ENCODE measurements around the gene LACTB.

GRCh38 chr15:63181648-63182047 is 60.0 kb downstream of the LACTB start:
- TF ChIP-seq HNF4A (CRISPR knock-in tag; IDR thresholded peaks at IDR 0.05) (no peak), PHF20 (CRISPR knock-in tag; IDR thresholded peaks at IDR 0.05) (no peak), ZNF274 (CRISPR knock-in tag; IDR thresholded peaks at IDR 0.05) (no peak), PATZ1 (CRISPR knock-in tag; IDR thresholded peaks at IDR 0.05) (no peak), ZBTB4 (CRISPR knock-in tag; IDR thresholded peaks at IDR 0.05; ENCODE audit: borderline replicate concordance) (no peak), NR3C1 (CRISPR knock-in tag; IDR thresholded peaks at IDR 0.05) (no peak), EED (CRISPR knock-in tag; IDR thresholded peaks at IDR 0.05) (no peak), ZMYM4 (CRISPR knock-in tag; IDR thresholded peaks at IDR 0.05) (no peak), ESRRA (CRISPR knock-in tag; IDR thresholded peaks at IDR 0.05; ENCODE audit: low read depth) (no peak), ZNF121 (CRISPR knock-in tag; IDR thresholded peaks at IDR 0.05) (no peak), USF2 (IDR thresholded peaks at IDR 0.05; ENCODE audit: low read depth, low read length) (no peak), USF2 (CRISPR knock-in tag; IDR thresholded peaks at IDR 0.05; ENCODE audit: borderline replicate concordance) (no peak), NFRKB (IDR thresholded peaks at IDR 0.05) (no peak), POLR2A (IDR thresholded peaks at IDR 0.05; ENCODE audit: insufficient read depth in 1 of 2, low read depth in 2 of 2, low read length in 2 of 2) (no peak)

Data from HepG2 (cell line).